ENCODE results near the gene POLR2M.

The POLR2M gene

GRCh38 chr15:57752840-57753239 is 46.3 kb downstream of the POLR2M start:
- Histone ChIP-seq H3K4me1 (ENCODE audit: insufficient read depth, low read length, poor library complexity, severe bottlenecking) (no peaks in the 10 kb centered on the region), H2AFZ (ENCODE audit: low read length) (no peak overlapping the region), H3K79me2 (ENCODE audit: insufficient read depth, low read length) (no peaks in the 10 kb centered on the region), H3K9ac (ENCODE audit: low read depth, low read length, poor library complexity, severe bottlenecking) (no peak overlapping the region), H3F3A (ENCODE audit: low read depth) (no peaks in the 10 kb centered on the region), H3K4me3 (ENCODE audit: low read length, poor library complexity, severe bottlenecking) (no peak overlapping the region), H3K9me3 (ENCODE audit: insufficient read depth, low read depth, low read length) (no peaks in the 10 kb centered on the region), H3K27me3 (ENCODE audit: insufficient read depth, low read length, poor library complexity, severe bottlenecking) (peaks cover 61% of the 10 kb centered on the region), H3K9me2 (replicated peaks; ENCODE audit: low read depth, low read length) (no peaks in the 10 kb centered on the region), H3K36me3 (ENCODE audit: insufficient read depth, low read length) (no peaks in the 10 kb centered on the region), H4K20me1 (ENCODE audit: insufficient read depth, low read length, poor library complexity, severe bottlenecking) (no peaks in the 10 kb centered on the region), H3K4me2 (ENCODE audit: low read depth, low read length, poor library complexity, severe bottlenecking) (no peak overlapping the region)
- no peak for TF ChIP-seq EZH2phosphoT487 (IDR thresholded peaks at IDR 0.05; ENCODE audit: borderline replicate concordance)
- TF ChIP-seq, protein P1, sequence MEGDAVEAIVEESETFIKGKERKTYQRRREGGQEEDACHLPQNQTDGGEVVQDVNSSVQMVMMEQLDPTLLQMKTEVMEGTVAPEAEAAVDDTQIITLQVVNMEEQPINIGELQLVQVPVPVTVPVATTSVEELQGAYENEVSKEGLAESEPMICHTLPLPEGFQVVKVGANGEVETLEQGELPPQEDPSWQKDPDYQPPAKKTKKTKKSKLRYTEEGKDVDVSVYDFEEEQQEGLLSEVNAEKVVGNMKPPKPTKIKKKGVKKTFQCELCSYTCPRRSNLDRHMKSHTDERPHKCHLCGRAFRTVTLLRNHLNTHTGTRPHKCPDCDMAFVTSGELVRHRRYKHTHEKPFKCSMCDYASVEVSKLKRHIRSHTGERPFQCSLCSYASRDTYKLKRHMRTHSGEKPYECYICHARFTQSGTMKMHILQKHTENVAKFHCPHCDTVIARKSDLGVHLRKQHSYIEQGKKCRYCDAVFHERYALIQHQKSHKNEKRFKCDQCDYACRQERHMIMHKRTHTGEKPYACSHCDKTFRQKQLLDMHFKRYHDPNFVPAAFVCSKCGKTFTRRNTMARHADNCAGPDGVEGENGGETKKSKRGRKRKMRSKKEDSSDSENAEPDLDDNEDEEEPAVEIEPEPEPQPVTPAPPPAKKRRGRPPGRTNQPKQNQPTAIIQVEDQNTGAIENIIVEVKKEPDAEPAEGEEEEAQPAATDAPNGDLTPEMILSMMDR (conservative IDR thresholded peaks at IDR 0.05; ENCODE audit: low read length), result no peak

- H3K9ac ChIP-seq (ENCODE audit: low read depth, low read length, poor library complexity, severe bottlenecking), result no peak overlapping the region
- H3K36me3 ChIP-seq (ENCODE audit: insufficient read depth, low read length), result no peaks in the 10 kb centered on the region
- no peak overlapping the region for H2AFZ ChIP-seq (ENCODE audit: low read length)
- H3F3A ChIP-seq (ENCODE audit: low read depth), result no peaks in the 10 kb centered on the region
- no peaks in the 10 kb centered on the region for H3K79me2 ChIP-seq (ENCODE audit: insufficient read depth, low read length)
- no peaks in the 10 kb centered on the region for H3K4me1 ChIP-seq (ENCODE audit: insufficient read depth, low read length, poor library complexity, severe bottlenecking)
- H3K9me2 ChIP-seq (replicated peaks; ENCODE audit: low read depth, low read length), result no peaks in the 10 kb centered on the region
- H3K4me3 ChIP-seq (ENCODE audit: low read length, poor library complexity, severe bottlenecking), result no peak overlapping the region
- H3K27me3 ChIP-seq (ENCODE audit: insufficient read depth, low read length, poor library complexity, severe bottlenecking), result peaks cover 82% of the 10 kb centered on the region
- TF ChIP-seq EZH2phosphoT487 (IDR thresholded peaks at IDR 0.05; ENCODE audit: borderline replicate concordance), result no peak
- TF ChIP-seq, protein P1 (conservative IDR thresholded peaks at IDR 0.05; ENCODE audit: low read length), result no peak
- no peak overlapping the region for H3K4me2 ChIP-seq (ENCODE audit: low read depth, low read length, poor library complexity, severe bottlenecking)
- H3K9me3 ChIP-seq (ENCODE audit: insufficient read depth, low read depth, low read length), result no peaks in the 10 kb centered on the region
- no peaks in the 10 kb centered on the region for H4K20me1 ChIP-seq (ENCODE audit: insufficient read depth, low read length, poor library complexity, severe bottlenecking)
Observed at GRCh38 chr15:57756466-57756865, 50.0 kb downstream of the POLR2M start.

GRCh38 chr15:57758560-57758959 is 52.0 kb downstream of the POLR2M start:
- H3K4me3 ChIP-seq (ENCODE audit: low read length, poor library complexity, severe bottlenecking), result no peak overlapping the region
- no peak overlapping the region for H2AFZ ChIP-seq (ENCODE audit: low read length)
- peaks cover 99% of the 10 kb centered on the region for H3K27me3 ChIP-seq (ENCODE audit: insufficient read depth, low read length, poor library complexity, severe bottlenecking)
- no peaks in the 10 kb centered on the region for H3K9me2 ChIP-seq (replicated peaks; ENCODE audit: low read depth, low read length)
- no peaks in the 10 kb centered on the region for H3K36me3 ChIP-seq (ENCODE audit: insufficient read depth, low read length)
- H3K9ac ChIP-seq (ENCODE audit: low read depth, low read length, poor library complexity, severe bottlenecking), result no peak overlapping the region
- H3K9me3 ChIP-seq (ENCODE audit: insufficient read depth, low read depth, low read length), result no peaks in the 10 kb centered on the region
- TF ChIP-seq EZH2phosphoT487 (IDR thresholded peaks at IDR 0.05; ENCODE audit: borderline replicate concordance), result no peak
- TF ChIP-seq, protein P1 (conservative IDR thresholded peaks at IDR 0.05; ENCODE audit: low read length), result no peak
- H4K20me1 ChIP-seq (ENCODE audit: insufficient read depth, low read length, poor library complexity, severe bottlenecking), result no peaks in the 10 kb centered on the region
- H3K4me1 ChIP-seq (ENCODE audit: insufficient read depth, low read length, poor library complexity, severe bottlenecking), result no peaks in the 10 kb centered on the region
- no peaks in the 10 kb centered on the region for H3F3A ChIP-seq (ENCODE audit: low read depth)
- no peaks in the 10 kb centered on the region for H3K79me2 ChIP-seq (ENCODE audit: insufficient read depth, low read length)
- no peak overlapping the region for H3K4me2 ChIP-seq (ENCODE audit: low read depth, low read length, poor library complexity, severe bottlenecking)

Measured in Loucy (cell line).